HPDE6-E6E7 (cell line): ENCODE data around the gene FGD2.

Experiments used
- DNase-seq: peaks from one replicate; pipeline ENCODE4 v3.0.0; 2011; ENCODE audit warnings: missing footprints; ENCODE audit errors: extremely low spot score

The FGD2 gene

GRCh38 chr6:36970892-36971842, 34.3 kb upstream of the FGD2 start:
- DNase-seq, result no peak

- no peak for DNase-seq
Measured at GRCh38 chr6:36971921-36972673, 33.4 kb upstream of the FGD2 start.

- no peak for DNase-seq
Measured at GRCh38 chr6:36973190-36973589, 32.3 kb upstream of the FGD2 start.

- no peak for DNase-seq
Measured at GRCh38 chr6:36973647-36974046, 31.8 kb upstream of the FGD2 start.

- no peak for DNase-seq
Measured at GRCh38 chr6:36975231-36976006, 30.0 kb upstream of the FGD2 start.

GRCh38 chr6:36976007-36976264, 29.5 kb upstream of the FGD2 start:
- no peak for DNase-seq

GRCh38 chr6:36976509-36976908, 28.9 kb upstream of the FGD2 start:
- no peak for DNase-seq

GRCh38 chr6:36976931-36977330, 28.5 kb upstream of the FGD2 start:
- no peak for DNase-seq

- DNase-seq, result no peak
Measured at GRCh38 chr6:36977470-36977941, 27.9 kb upstream of the FGD2 start.

GRCh38 chr6:36978421-36979346, 26.8 kb upstream of the FGD2 start:
- DNase-seq, result no peak

- no peak for DNase-seq
Measured at GRCh38 chr6:36979347-36979742, 26.1 kb upstream of the FGD2 start.

- DNase-seq, result no peak
Measured at GRCh38 chr6:36980129-36980528, 25.3 kb upstream of the FGD2 start.

GRCh38 chr6:36980876-36981619, 24.4 kb upstream of the FGD2 start:
- DNase-seq, result no peak

- DNase-seq, result no peak
Measured at GRCh38 chr6:36983538-36983937, 21.9 kb upstream of the FGD2 start.

GRCh38 chr6:36984581-36985416, 20.7 kb upstream of the FGD2 start:
- no peak for DNase-seq

- DNase-seq, result no peak
Measured at GRCh38 chr6:36985417-36985807, 20.0 kb upstream of the FGD2 start.

- DNase-seq, result peak; percentile 93
Measured at GRCh38 chr6:36985808-36986703, 19.4 kb upstream of the FGD2 start, which contains the start of gene MTCH1. MTCH1 (minus strand) TSS chr6:36986196; CDS start chr6:36986173, 23 bp downstream.

- DNase-seq, result no peak
Measured at GRCh38 chr6:36986704-36987047, 18.8 kb upstream of the FGD2 start.
